Mucosa of rectum (tissue), 2 donors: Measurements from ENCODE around the gene DCK.
"Not testable (repeated sequence)": the region's sequence is repeated elsewhere in the genome, so short reads cannot be mapped to it uniquely, and the experiment has no call there.

Source experiments
- H3K27ac ChIP-seq, 2 donors: one replicate each; pipeline ENCODE4 v1.7.0; 2013; ENCODE audit warnings: inconsistent platforms in 2 of 2, low read depth in 2 of 2, low read length in 2 of 2
- H3K27me3 ChIP-seq, 2 donors: one replicate each; pipeline ENCODE4 v1.7.0; 2013; ENCODE audit warnings: low read length in 2 of 2; ENCODE audit not compliant: control insufficient read depth in 2 of 2, insufficient read depth in 2 of 2
- H3K36me3 ChIP-seq, 2 donors: one replicate each; pipeline ENCODE4 v1.7.0; 2013; ENCODE audit warnings: low read length in 2 of 2; ENCODE audit not compliant: control insufficient read depth in 2 of 2, insufficient read depth in 2 of 2
- H3K4me1 ChIP-seq, 2 donors: one replicate each; pipeline ENCODE4 v1.7.0; 2013; ENCODE audit warnings: low read length in 2 of 2, mild to moderate bottlenecking in 1 of 2; ENCODE audit not compliant: control insufficient read depth in 2 of 2, insufficient read depth in 2 of 2
- H3K4me3 ChIP-seq, 2 donors: one replicate each; pipeline ENCODE4 v1.7.0; 2013; ENCODE audit warnings: low read length in 2 of 2
- H3K9ac ChIP-seq, 2 donors: one replicate each; pipeline ENCODE4 v1.7.0; 2013; ENCODE audit warnings: low read length in 2 of 2, low read depth in 1 of 2, mild to moderate bottlenecking in 1 of 2
- H3K9me3 ChIP-seq, 2 donors: one replicate each; pipeline ENCODE4 v1.7.0; 2013; ENCODE audit warnings: low read length in 2 of 2; ENCODE audit not compliant: control insufficient read depth in 2 of 2
- donor health status: healthy.
- donor health status: Normal muscosa, but diverticular disease.

The DCK gene

DNA sequence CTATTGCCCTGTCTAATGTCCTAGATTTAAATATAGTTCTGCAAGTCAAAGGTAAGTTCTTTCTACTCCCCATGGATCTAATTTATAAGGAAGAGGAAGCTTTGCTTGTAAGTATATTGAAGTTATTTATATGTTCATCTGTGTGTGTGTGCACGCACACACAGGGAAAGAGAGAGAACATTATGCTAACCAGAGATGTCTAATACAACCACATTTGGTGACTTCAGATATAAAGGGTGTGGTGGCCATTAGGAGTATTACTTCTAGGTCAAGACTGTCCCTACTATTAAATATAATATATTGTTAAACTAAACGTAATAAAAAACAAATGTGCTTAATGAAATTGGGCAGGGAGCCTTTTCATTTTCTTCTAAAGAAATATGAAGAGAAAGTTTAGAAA is 4.1 kb downstream of the DCK start:
- H3K27ac ChIP-seq = no peak overlapping the region

DNA sequence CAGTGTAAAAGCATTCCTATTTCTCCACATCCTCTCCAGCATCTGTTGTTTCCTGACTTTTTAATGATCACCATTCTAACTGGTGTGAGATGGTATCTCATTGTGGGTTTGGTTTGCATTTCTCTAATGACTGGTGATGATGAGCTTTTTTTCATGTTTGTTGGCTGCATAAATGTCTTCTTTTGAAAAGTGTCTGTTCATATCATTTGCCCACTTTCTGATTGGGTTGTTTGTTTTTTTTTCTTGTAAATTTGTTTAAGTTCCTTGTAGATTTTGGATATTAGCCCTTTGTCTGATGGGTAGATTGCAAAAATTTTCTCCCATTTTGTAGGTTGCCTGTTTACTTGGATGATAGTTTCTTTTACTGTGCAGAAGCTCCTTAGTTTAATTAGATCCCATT is 6.2 kb downstream of the DCK start:
- H3K36me3 ChIP-seq = peaks cover 2 to 12% of the 10 kb centered on the region in 2 donors
- H3K4me3 ChIP-seq, H3K27ac ChIP-seq, H3K27me3 ChIP-seq, H3K9ac ChIP-seq, H3K4me1 ChIP-seq, H3K9me3 ChIP-seq: not testable (repeated sequence)

More for the DNA sequence above, 4.1 kb downstream of the DCK start:
- H3K9ac ChIP-seq = no peak overlapping the region
- H3K9me3 ChIP-seq = no peaks in the 10 kb centered on the region
- H3K4me1 ChIP-seq = peaks cover 4 to 9% of the 10 kb centered on the region in 2 donors
- peaks cover 2 to 10% of the 10 kb centered on the region in 2 donors for H3K36me3 ChIP-seq
- H3K4me3 ChIP-seq = no peak overlapping the region
- H3K27me3 ChIP-seq = no peaks in the 10 kb centered on the region

DNA sequence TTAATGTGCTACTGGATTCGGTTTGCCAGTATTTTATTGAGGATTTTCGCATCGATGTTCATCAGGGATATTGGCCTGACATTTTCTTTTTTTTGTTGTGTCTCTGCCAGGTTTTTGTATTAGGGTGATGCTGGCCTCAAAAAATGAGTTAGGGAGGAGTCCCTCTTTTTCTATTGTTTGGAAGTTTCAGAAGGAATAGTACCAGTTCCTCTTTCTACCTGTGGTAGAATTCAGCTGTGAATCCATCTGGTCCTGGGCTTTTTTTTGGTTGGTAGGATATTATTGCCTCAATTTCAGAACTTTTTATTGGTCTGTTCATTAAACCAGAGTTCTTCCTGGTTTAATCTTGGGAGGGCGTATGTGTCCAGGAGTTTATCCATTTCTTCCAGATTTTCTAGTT is 7.9 kb downstream of the DCK start:
- peaks cover 2 to 12% of the 10 kb centered on the region in 2 donors for H3K36me3 ChIP-seq
- H3K4me1 ChIP-seq, H3K27ac ChIP-seq, H3K4me3 ChIP-seq, H3K9ac ChIP-seq, H3K27me3 ChIP-seq, H3K9me3 ChIP-seq: not testable (repeated sequence)

DNA sequence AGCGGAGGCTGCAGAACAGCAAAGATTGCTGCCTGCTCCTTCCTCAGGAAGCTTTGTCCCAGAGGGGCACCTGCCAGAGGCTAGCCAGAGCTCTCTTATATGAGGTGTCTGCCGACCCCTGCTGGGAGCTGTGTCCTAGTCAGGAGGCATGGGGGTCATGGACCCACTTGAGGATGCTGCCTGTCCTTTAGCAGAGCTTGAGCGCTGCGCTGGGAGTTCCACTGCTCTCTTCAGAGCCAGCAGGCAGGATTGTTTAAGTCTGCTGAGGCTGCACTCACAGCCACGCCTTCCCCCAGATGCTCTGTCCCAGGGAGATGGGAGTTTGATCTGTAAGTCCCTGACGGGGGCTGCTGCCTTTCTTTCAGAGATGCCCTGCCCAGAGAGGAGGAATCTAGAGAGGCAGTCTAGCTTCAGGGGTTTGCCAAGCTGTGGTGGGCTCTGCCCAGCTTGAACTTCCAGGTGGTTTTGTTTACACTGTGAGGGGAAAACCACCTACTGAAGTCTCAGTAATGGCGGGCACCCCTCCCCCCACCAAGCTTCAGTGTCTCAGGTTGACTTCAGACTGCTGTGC is 10.9 kb downstream of the DCK start:
- no peaks in the 10 kb centered on the region for H3K9me3 ChIP-seq

DNA sequence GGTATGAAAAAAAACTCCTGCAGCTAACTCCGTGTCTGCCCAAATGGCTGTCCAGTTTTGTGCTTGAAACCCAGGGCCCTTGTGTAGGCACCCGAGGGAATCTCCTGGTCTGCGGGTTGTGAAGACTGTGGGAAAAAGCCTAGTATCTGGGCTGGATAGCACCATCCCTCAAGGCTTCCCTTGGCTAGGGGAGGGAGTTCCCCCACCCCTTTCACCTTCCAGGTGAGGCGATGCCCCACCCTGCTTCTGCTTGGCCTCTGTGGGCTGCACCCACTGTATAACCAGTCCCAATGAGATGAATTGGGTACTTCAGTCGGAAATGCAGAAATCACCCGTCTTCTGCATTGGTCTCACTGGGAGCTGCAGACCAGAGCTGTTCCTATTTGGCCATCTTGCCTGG is 11.6 kb downstream of the DCK start:
- H3K27me3 ChIP-seq, H3K27ac ChIP-seq, H3K4me1 ChIP-seq, H3K9me3 ChIP-seq, H3K36me3 ChIP-seq, H3K4me3 ChIP-seq, H3K9ac ChIP-seq: not testable (repeated sequence)

More for the DNA sequence above, 10.9 kb downstream of the DCK start:
- Histone ChIP-seq H3K4me3 (no peak overlapping the region), H3K27me3 (no peaks in the 10 kb centered on the region), H3K4me1 (no peaks in the 10 kb centered on the region), H3K9ac (no peak overlapping the region), H3K36me3 (peaks cover 0 to 2% of the 10 kb centered on the region in 2 donors), H3K27ac (no peak overlapping the region)

DNA sequence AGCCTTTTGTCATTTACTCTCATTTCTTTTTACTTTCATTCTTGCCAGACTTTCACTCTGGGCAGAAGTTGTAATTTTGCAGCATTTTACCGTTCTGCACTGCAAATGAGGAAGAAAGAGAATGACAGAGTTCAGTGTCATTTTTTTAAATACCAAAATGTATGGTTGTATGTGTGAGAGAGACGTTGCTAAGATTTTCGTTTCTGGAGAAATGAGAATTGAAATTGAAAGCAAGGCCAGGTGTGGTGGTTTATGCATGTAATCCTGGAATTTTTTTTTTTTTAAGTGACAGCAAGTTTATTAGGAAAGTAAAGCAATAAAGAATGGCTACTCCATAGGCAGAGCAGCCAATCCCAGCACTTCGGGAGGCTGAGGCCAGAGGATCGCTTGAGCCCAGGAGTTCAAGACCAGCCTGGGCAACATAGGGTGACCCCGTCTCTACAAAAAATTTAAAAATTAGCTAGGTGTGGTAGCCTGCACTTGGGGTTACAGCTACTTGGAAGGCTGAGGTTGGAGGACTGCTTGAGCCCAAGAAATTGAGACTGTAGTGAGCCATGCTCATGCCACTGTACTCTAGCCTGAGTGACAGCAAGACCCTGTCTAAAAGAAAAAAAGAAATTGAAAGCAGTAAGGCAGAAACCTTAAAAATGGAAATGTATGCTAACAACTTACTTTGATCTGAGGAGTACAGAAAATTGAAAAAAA is 12.9 kb downstream of the DCK start:
- Histone ChIP-seq H3K4me3 (no peak overlapping the region), H3K27me3 (no peaks in the 10 kb centered on the region), H3K9ac (no peak overlapping the region), H3K27ac (no peak overlapping the region), H3K4me1 (no peaks in the 10 kb centered on the region), H3K36me3 (peaks cover 0 to 2% of the 10 kb centered on the region in 2 donors), H3K9me3 (no peaks in the 10 kb centered on the region)

DNA sequence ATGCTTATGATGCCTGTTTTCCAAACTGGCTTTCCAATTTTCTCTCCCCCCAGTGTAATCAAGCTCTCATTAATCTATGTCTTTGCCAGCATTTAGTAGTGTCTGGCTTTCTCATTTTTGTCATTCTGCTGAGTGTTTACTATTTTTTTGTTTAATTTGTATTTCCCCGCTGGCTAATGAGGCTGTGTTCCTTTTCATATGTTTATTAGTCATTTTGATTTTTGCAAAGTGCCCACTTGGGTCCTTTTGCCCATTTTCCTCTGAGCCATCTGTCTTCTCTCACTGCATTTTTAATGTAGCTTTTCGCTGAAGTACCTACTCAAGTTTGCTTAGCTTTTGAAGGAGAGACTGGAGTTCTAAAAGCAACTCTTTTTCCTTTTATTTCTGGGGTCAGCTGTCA is 14.7 kb downstream of the DCK start:
- Histone ChIP-seq H3K27ac (no peak overlapping the region), H3K9ac (no peak overlapping the region), H3K27me3 (no peaks in the 10 kb centered on the region), H3K4me1 (no peaks in the 10 kb centered on the region), H3K4me3 (no peak overlapping the region), H3K36me3 (peaks cover 2 to 3% of the 10 kb centered on the region in 2 donors), H3K9me3 (no peaks in the 10 kb centered on the region)

DNA sequence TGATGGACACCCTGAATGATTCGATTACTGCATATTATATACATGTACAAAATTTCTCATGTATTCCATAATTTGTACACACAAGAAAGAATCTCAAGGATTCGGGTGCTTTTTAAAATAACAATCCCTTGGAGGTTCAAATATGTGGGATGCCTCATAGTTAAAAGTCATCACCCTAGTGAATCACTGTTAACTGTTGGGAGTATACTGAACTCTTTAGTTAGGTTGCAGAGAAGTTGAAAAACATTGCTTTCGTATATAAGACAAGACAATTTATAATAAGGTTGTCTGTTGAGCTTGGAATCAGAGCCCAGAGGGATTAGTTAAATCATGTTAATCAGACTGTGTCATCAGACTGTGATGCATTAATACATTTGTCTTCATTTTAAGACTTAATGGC is 15.6 kb downstream of the DCK start:
- H3K9ac ChIP-seq = no peak overlapping the region
- H3K36me3 ChIP-seq = peaks cover 2 to 3% of the 10 kb centered on the region in 2 donors
- H3K9me3 ChIP-seq = no peaks in the 10 kb centered on the region
- H3K4me1 ChIP-seq = no peaks in the 10 kb centered on the region
- no peak overlapping the region for H3K4me3 ChIP-seq
- no peak overlapping the region for H3K27ac ChIP-seq
- H3K27me3 ChIP-seq = no peaks in the 10 kb centered on the region

DNA sequence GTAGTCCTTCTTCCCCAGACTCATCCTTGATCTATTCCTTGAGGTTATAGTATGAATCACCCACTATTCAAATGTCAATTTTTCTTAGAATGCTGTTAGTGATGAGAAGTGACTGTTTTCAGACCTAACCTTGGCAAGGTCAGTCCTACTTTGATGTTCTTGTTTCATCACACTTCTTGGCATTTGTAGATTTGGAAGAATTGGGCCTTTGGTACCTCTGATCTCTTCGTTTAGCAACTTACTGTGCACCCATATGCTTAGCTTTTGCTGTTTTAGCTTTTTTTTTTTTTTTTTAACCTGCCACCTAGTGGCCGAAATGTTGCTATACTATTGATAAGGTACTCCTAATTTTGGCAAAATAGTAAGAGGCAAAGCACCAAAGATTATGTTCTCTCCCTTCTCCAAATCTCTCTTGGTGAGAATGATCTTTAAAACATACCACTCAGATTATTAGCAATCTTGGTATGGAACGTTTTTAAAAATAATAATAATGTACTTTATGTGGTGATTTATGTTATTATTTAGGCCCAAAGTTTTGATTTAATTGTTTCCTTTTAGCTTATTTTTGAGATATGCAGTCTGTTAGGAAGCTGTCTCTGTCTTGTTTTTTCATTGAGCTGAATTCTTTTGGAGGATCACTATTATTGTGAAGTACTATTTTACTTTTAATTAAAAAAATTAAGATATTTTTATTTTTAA is 16.6 kb downstream of the DCK start:
- H3K4me1 ChIP-seq = no peaks in the 10 kb centered on the region
- H3K27ac ChIP-seq = no peak overlapping the region
- H3K9ac ChIP-seq = no peak overlapping the region
- H3K36me3 ChIP-seq = peaks cover 0 to 3% of the 10 kb centered on the region in 2 donors
- no peaks in the 10 kb centered on the region for H3K27me3 ChIP-seq
- no peaks in the 10 kb centered on the region for H3K9me3 ChIP-seq
- no peak overlapping the region for H3K4me3 ChIP-seq

DNA sequence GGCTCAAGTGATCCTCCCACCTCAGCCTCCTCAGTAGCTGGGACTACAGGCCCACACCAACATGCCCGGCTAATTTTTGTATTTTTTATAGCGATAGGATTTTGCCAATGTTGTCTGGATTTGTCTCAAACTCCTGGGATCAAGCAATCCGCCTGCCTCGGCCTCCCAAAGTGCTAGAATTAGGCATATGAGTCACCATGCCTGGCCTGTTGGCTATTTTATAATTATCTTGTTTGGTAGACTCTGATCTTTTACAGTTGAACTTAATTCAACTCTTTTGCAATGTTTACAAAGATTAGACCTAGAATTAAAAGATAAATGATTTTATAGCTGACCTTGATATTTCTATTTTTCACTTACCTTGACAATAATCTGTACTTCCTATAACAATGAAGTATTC is 18.0 kb downstream of the DCK start:
- H3K36me3 ChIP-seq = peaks cover 0 to 3% of the 10 kb centered on the region in 2 donors
- no peaks in the 10 kb centered on the region for H3K9me3 ChIP-seq
- no peak overlapping the region for H3K27ac ChIP-seq
- H3K4me1 ChIP-seq = no peaks in the 10 kb centered on the region
- no peaks in the 10 kb centered on the region for H3K27me3 ChIP-seq
- no peak overlapping the region for H3K9ac ChIP-seq
- no peak overlapping the region for H3K4me3 ChIP-seq
